GOT3 (cell line): ENCODE results near the gene CACNA1I.

Experiments used
- DNase-seq: peaks from one replicate; lab custom pipeline; 2025; ENCODE audit warnings: mixed read lengths; lab: John Stamatoyannopoulos, UW

The CACNA1I gene

DNA sequence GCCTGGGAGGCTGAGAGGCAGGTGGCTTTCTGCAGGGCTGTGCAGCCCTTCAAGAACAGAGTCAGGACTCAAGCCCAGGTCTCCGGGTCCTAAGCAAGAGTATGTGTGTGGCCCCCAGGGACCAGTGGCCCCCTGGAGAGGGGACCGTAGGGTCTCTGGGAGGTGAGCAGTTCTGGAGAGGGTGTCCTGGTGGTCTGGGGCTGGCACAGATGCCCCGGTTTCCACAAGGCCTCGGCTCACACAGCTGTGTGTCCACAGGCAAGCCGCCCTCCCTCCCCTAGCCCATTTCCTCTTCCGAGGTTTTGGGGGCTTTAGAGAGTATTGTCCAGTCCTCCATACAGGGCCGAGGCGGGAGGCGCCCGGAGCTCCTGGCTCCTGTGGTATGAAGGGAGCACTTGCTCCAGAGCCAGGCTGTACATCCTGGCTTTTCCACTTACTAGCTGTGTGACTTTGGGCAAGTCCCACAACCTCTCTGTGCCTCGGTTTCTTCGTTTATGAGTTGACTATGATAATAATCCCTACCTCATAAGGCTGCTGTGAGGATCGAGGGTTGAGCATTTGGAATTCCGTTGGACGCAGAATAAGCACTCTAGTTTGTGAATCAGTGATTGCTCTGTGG lies 34.6 kb upstream of the CACNA1I start:
- no peak for DNase-seq

DNA sequence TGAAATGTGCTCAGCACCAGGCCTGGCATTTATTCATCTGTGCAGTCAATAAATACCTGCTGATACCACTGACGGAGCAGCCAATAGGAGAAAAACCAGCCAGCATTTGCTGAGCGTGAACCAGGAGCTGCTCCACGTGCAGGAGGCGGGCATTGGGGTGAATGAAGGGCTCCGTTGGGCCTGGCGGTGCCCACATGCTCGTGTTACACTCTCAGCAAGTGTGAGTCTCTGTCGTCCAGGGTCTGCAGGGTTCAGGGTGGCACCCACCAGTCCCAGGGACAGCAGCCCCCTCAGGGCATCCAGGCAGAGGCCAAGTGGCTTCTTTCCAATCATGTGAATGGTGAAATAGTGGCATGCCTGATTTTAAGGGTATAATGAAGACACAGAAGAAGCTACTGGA lies 33.8 kb upstream of the CACNA1I start:
- no peak for DNase-seq

DNA sequence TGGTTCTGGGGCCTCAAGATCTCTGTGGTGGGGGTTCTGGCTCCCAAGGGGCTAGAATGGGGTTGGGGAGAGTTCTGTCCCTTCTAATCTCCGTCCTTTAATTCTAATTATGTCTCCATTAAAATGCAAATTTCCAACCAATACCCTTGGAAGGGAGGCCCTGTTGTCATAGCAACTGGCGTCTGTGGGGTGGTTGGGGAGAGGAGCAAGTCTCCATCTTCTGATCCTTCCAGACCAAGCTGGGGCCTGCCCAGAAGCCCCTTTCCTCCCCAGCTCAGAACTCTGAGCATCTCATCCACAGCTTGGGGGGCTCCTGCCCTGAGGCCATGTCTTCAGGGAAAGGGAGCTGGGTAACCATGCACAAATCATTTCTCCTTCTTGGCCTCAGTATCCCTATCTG lies 32.6 kb upstream of the CACNA1I start:
- no peak for DNase-seq

DNA sequence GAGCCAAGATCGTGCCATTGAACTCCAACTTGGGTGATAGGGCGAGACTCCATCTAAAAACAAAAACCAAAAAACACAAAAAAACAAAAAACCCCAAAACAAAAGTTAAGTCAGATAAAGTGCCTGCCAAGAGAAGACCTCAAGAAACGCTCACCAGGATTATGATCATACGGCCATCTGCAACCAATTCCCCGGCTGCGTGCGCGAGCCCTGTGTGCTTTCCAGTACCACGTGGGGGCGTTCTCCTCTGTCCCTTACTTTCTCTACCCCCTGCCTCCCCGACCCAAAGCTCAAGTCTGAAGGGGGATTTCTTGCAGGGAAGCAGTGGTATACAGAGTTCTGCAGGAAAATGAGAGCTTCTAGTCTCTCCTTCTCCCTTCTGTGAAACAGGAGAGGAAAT lies 27.5 kb upstream of the CACNA1I start:
- DNase-seq, result no peak

- peak; percentile 16 for DNase-seq
Measured at GRCh38 chr22:39545386-39546365, 24.9 kb upstream of the CACNA1I start.

- no peak for DNase-seq
Measured at GRCh38 chr22:39546889-39547586, 23.5 kb upstream of the CACNA1I start.

DNA sequence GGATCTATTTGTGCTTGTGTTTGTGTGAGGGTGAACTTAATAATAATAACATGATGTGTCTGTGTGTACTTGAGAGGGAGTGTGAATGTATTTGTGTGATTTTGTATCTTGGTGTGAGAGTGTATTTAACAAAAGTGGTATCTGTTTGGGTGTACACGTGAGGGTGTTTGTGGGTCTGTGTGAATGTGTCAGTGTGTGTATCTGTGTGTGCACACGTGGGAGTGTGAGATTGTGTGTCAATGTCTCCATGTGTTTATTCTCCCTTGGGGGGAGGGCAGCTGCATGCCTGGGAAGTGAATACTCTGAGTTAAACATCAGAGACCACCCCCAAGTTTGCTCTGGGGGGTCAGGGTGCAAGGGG lies 23.0 kb upstream of the CACNA1I start:
- no peak for DNase-seq

DNA sequence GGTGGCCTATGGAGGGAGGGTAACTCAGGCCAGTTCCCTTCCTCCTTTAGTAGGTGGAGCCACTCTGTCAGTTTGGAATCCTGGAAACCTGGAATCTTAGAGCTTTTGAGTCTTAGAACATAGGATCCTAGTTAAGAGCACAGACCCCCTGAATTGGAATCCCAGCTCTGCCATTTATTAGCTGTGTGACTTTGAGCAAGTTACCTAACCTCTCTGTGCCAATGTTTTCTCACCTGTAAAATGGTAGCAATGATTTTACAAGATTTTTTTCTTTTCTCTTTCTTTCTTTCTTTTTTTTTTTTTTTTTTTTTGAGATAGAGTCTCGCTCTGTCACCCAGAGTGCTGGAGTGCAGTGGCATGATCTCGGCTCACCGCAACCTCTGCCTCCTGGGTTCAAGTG lies 17.1 kb upstream of the CACNA1I start:
- no peak for DNase-seq

GRCh38 chr22:39554151-39554550 lies 16.4 kb upstream of the CACNA1I start:
- no peak for DNase-seq

DNA sequence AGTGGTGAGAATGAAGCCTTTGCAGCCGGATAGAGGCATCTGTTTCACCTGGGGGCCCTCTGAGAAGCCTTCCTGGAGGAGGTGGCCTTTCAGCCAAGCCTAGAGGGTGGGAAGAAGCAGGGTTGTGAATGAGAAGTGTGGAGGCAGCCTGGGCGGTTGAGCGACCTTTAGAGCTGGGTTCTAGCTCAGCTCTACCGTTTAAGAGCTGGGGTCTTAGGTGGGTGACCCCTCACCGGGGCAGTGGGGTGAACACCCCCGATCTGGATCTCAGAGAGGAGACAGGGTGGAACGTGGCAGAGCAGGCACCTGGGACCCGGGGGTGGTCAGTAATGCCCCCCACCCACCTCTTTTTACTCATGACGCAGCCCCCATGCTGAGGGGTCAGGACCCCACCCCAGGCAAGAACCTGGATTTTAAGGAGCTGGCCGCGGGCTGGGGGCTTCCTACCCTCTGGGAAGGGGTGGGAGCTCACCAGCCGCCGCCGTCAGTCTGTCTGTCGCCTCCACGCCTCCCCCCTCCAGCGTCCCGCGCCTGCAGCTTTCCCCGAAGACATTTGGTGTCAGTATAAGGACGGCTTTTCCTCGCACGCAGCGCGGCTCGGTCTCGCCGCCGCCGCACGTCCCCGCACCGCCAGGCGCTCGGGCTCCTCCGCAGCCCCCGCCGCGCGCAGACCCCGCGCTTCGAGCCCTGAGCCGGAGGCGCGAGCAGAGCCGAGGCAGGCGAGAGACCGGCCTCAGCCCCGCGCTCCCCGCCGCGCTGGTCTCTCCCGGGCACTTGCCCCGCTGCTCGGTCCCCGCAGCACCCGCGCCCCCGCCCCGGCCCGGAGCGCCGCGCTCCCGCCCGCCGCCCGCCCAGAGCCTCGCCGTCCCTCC lies 13.3 kb upstream of the CACNA1I start:
- no peak for DNase-seq

DNA sequence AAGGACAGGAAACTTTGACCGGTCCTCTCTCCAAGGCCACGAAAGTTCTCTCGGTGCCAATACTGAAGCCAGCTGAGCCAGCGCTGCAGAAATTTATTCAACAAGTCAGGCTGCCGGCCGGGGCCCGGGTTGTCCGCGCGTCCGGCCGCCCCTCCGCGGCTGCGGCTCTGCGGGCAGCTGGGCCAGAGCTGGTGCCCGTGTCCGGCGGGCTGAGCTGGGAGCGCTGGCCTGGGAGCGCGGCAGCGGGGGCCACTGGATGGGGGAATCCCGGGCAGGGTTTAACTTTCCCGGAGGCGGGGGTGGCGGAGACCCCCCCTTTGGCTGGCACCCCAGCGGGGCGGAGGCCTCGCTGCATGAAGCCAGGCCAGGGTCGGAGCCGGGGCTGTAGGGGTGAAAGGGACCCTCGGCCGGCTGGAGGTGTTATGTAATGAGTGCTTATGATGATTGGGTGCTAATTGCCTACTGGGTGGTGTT lies 12.3 kb upstream of the CACNA1I start:
- DNase-seq, result no peak

DNA sequence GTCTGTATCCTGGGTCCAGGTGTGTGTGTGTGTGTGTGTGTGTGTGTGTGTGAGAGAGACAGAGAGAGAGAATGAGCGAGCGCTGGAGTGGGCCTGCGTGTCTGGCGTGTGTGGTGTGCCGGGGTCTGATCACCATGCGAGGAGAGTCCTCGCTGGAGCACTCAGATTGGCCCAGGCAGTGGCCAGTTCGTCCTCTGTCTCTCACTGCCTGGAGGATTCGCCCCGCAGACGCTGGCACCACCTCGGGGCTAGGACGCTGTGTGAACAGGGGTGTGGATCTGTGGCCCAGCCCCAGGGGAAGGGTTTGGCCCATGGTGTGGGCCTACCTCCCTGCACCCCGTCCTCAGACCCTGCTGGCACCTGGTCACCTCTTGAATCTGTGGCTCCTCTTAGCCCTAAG lies 11.6 kb upstream of the CACNA1I start:
- no peak for DNase-seq

DNA sequence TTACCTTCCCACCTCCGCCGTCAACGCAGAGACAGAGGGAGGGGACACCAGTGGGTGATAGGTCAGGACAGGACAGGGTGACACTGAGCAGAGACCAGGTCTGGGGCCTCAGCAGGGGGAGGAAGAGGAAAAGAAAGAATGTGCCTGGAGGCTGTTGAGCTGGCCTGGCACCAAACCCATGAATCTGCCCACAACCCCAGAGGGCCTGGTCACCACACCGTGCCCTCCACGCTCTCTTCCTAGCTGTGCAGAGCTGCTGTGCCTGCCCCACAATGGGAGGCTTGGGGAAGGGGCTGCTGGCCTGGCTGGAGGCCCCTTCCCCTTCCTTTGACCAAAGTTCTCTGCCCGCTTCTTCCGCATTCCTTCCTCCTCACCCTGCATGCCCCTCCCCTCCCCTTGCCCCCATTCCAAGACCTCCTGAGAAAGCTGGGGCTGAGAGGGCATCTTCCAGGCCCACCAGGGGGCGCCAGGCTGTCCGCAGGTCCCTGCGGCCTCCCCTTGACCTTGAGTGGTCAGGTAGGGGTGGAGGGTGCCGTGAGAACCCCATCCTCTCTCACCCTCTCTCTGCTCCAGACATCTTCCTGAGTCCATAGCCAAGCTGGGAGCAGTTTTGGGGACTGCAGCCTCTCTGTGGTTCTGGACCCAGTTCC lies 11.0 kb upstream of the CACNA1I start:
- no peak for DNase-seq

DNA sequence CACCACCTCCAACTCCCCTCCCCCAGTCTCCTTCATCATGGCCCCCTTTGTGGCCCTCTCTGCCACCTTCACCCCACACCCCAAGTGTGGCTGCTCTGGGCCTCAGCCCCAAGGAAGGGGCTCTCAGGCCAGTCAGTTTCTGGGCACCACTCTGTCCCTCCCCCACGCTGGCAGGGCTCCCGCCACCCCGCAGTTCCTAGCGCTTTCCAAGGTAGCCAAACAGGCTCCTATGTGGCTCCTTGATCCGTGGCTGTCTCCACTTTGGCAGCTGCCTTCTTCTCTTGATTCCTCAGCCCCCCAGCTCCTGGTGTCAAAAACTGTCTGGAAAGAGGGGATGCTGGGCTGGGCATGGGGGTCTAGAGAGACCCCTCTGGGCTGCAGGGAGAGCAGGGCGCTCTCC lies 10.4 kb upstream of the CACNA1I start:
- DNase-seq, result no peak

- no peak for DNase-seq
Measured at GRCh38 chr22:39562839-39563489, 7.6 kb upstream of the CACNA1I start.

- no peak for DNase-seq
Measured at GRCh38 chr22:39563571-39564428, 6.8 kb upstream of the CACNA1I start.

DNA sequence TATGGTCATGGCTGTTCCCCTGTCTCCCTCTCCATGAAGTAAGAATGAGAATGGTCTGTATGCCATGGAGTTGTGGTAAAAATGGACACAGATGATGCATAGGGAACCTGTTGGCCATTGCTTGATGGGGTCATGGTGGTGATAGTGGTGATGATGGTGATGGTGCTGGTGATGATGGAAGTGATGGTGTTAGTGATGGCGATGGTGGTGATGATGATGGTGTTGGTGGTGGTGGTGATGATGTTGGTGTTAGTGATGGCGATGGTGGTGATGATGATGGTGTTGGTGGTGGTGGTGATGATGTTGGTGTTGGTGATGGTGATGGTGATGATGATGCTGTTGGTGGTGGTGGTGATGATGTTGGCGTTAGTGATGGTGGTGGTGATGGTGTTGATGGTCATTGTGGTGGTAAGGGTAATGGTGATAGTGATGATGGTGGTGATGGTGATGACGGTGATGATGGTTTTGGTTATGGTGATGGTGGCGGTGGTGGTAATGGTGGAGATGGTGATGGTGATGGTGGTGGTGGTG lies 5.1 kb upstream of the CACNA1I start:
- DNase-seq, result no peak

- no peak for DNase-seq
Measured at GRCh38 chr22:39567135-39567946, 3.2 kb upstream of the CACNA1I start.
